Adipocyte (in vitro differentiated cells): Measurements from ENCODE around the gene DNAJC5G.
"Not testable (repeated sequence)": the region's sequence is repeated elsewhere in the genome, so short reads cannot be mapped to it uniquely, and the experiment has no call there.

Experiments used
- DNase-seq: peaks from one replicate; pipeline ENCODE4 v3.0.0-alpha.2; 2015; ENCODE audit warnings: low read depth
- H3K27me3 ChIP-seq: replicated peaks from 2 replicates; pipeline ENCODE4 v1.7.0; 2013; ENCODE audit warnings: mild to moderate bottlenecking, low read length, moderate library complexity; ENCODE audit not compliant: control insufficient read depth, insufficient read depth
- H3K36me3 ChIP-seq: 2 replicates; pipeline ENCODE4 v1.7.0; 2013; ENCODE audit warnings: low read length, mild to moderate bottlenecking, moderate library complexity; ENCODE audit not compliant: control insufficient read depth, insufficient read depth, severe bottlenecking
- H3K4me1 ChIP-seq: 2 replicates; pipeline ENCODE4 v1.7.0; 2013; ENCODE audit warnings: mild to moderate bottlenecking, low read length, moderate library complexity; ENCODE audit not compliant: control insufficient read depth, insufficient read depth
- H3K4me3 ChIP-seq: 2 replicates; pipeline ENCODE4 v1.7.0; 2013; ENCODE audit warnings: mild to moderate bottlenecking, low read length, moderate library complexity
- H3K9ac ChIP-seq: 2 replicates; pipeline ENCODE4 v1.7.0; 2013; ENCODE audit warnings: mild to moderate bottlenecking, low read length, moderate library complexity
- H3K9me3 ChIP-seq: 2 replicates; pipeline ENCODE4 v1.7.0; 2013; ENCODE audit warnings: mild to moderate bottlenecking, low read length, moderate library complexity; ENCODE audit not compliant: control insufficient read depth

The DNAJC5G gene

GRCh38 chr2:27288610-27289009 is 13.4 kb downstream of the DNAJC5G start:
- H3K36me3 ChIP-seq, result no peaks in the 10 kb centered on the region
- no peak for DNase-seq
- H3K4me3 ChIP-seq, result no peak overlapping the region
- H3K9ac ChIP-seq, result no peak overlapping the region
- peaks cover 8% of the 10 kb centered on the region for H3K4me1 ChIP-seq
- peaks cover 19% of the 10 kb centered on the region for H3K27me3 ChIP-seq
- no peaks in the 10 kb centered on the region for H3K9me3 ChIP-seq

- Histone ChIP-seq H3K36me3 (no peaks in the 10 kb centered on the region), H3K9ac (no peak overlapping the region), H3K4me3 (no peak overlapping the region), H3K9me3 (no peaks in the 10 kb centered on the region), H3K27me3 (peaks cover 19% of the 10 kb centered on the region), H3K4me1 (peaks cover 9% of the 10 kb centered on the region)
- no peak for DNase-seq
These were observed 15.3 kb downstream of the DNAJC5G start for GRCh38 chr2:27290549-27290948.

- no peak overlapping the region for H3K4me3 ChIP-seq
- H3K36me3 ChIP-seq, result no peaks in the 10 kb centered on the region
- DNase-seq, result no peak
- H3K9ac ChIP-seq, result no peak overlapping the region
- H3K27me3 ChIP-seq, result peaks cover 11% of the 10 kb centered on the region
- peaks cover 9% of the 10 kb centered on the region for H3K4me1 ChIP-seq
- no peaks in the 10 kb centered on the region for H3K9me3 ChIP-seq
These were observed 16.6 kb downstream of the DNAJC5G start for GRCh38 chr2:27291865-27292264.

GRCh38 chr2:27294928-27295327 is 19.7 kb downstream of the DNAJC5G start:
- Histone ChIP-seq H3K27me3 (peaks cover 9% of the 10 kb centered on the region), H3K9ac (no peak overlapping the region), H3K4me3 (no peak overlapping the region), H3K4me1 (peaks cover 9% of the 10 kb centered on the region), H3K36me3 (no peaks in the 10 kb centered on the region), H3K9me3 (no peaks in the 10 kb centered on the region)
- DNase-seq, result no peak

GRCh38 chr2:27296481-27296880 is 21.2 kb downstream of the DNAJC5G start:
- Histone ChIP-seq H3K27me3 (peaks cover 5% of the 10 kb centered on the region), H3K36me3 (no peaks in the 10 kb centered on the region), H3K9ac (no peak overlapping the region), H3K4me1 (peaks cover 9% of the 10 kb centered on the region), H3K4me3 (no peak overlapping the region), H3K9me3 (no peaks in the 10 kb centered on the region)
- peak; percentile 46 for DNase-seq

- H3K9ac ChIP-seq, result no peak overlapping the region
- no peak for DNase-seq
- H3K36me3 ChIP-seq, result no peaks in the 10 kb centered on the region
- H3K4me1 ChIP-seq, result peaks cover 9% of the 10 kb centered on the region
- H3K9me3 ChIP-seq, result no peaks in the 10 kb centered on the region
- H3K27me3 ChIP-seq, result peaks cover 5% of the 10 kb centered on the region
- no peak overlapping the region for H3K4me3 ChIP-seq
These were observed 22.0 kb downstream of the DNAJC5G start for GRCh38 chr2:27297195-27297594.

GRCh38 chr2:27298391-27299080 is 23.3 kb downstream of the DNAJC5G start:
- H3K4me1 ChIP-seq, result peaks cover 1% of the 10 kb centered on the region
- no peak overlapping the region for H3K4me3 ChIP-seq
- no peaks in the 10 kb centered on the region for H3K9me3 ChIP-seq
- no peak for DNase-seq
- no peaks in the 10 kb centered on the region for H3K36me3 ChIP-seq
- no peak overlapping the region for H3K9ac ChIP-seq
- H3K27me3 ChIP-seq, result peaks cover 5% of the 10 kb centered on the region

GRCh38 chr2:27300606-27301005 is 25.4 kb downstream of the DNAJC5G start:
- not testable (repeated sequence) for DNase-seq, H3K9me3 ChIP-seq, H3K36me3 ChIP-seq, H3K9ac ChIP-seq, H3K4me1 ChIP-seq, H3K4me3 ChIP-seq
- peaks cover 15% of the 10 kb centered on the region for H3K27me3 ChIP-seq

- Histone ChIP-seq H3K4me3 (peak overlapping the region; percentile 67), H3K9ac (peak overlapping the region; percentile 56), H3K27me3 (peaks cover 38% of the 10 kb centered on the region), H3K9me3 (peaks cover 6% of the 10 kb centered on the region), H3K36me3 (no peaks in the 10 kb centered on the region), H3K4me1 (peaks cover 3% of the 10 kb centered on the region)
- DNase-seq, result peak; percentile 94
These were observed 28.1 kb downstream of the DNAJC5G start for GRCh38 chr2:27303093-27304025.

GRCh38 chr2:27304488-27305240 is 29.4 kb downstream of the DNAJC5G start:
- no peak overlapping the region for H3K9ac ChIP-seq
- peaks cover 6% of the 10 kb centered on the region for H3K9me3 ChIP-seq
- peaks cover 3% of the 10 kb centered on the region for H3K4me1 ChIP-seq
- H3K27me3 ChIP-seq, result peaks cover 37% of the 10 kb centered on the region
- no peak for DNase-seq
- H3K4me3 ChIP-seq, result no peak overlapping the region
- H3K36me3 ChIP-seq, result peaks cover 4% of the 10 kb centered on the region

- Histone ChIP-seq H3K9ac (no peak overlapping the region), H3K36me3 (peaks cover 6% of the 10 kb centered on the region), H3K9me3 (peaks cover 6% of the 10 kb centered on the region), H3K27me3 (peaks cover 37% of the 10 kb centered on the region), H3K4me3 (no peak overlapping the region), H3K4me1 (peaks cover 3% of the 10 kb centered on the region)
- no peak for DNase-seq
These were observed 30.3 kb downstream of the DNAJC5G start for GRCh38 chr2:27305516-27305915.
